Upper lobe of left lung (tissue), 4 donors: ENCODE results near the gene LRCOL1.

Experiments used
- POLR2A ChIP-seq, 4 donors: fragments of 450-650 bp; IDR thresholded peaks; one replicate each; pipeline ENCODE4 v1.5.1; 2016 to 2017; ENCODE audit warnings: antibody characterized with exemption in 4 of 4, mild to moderate bottlenecking in 2 of 4
- TF ChIP-seq, protein P1 (sequence below), 6 experiments: fragments of 450-650 bp in 4 of 6; fragments of 200-600 bp in 2 of 6; sonication (generic) in 2 of 6; IDR thresholded peaks; one replicate each; pipeline ENCODE4 v1.5.1; 2016 to 2019; ENCODE audit warnings: antibody characterized with exemption in 6 of 6

DNA sequence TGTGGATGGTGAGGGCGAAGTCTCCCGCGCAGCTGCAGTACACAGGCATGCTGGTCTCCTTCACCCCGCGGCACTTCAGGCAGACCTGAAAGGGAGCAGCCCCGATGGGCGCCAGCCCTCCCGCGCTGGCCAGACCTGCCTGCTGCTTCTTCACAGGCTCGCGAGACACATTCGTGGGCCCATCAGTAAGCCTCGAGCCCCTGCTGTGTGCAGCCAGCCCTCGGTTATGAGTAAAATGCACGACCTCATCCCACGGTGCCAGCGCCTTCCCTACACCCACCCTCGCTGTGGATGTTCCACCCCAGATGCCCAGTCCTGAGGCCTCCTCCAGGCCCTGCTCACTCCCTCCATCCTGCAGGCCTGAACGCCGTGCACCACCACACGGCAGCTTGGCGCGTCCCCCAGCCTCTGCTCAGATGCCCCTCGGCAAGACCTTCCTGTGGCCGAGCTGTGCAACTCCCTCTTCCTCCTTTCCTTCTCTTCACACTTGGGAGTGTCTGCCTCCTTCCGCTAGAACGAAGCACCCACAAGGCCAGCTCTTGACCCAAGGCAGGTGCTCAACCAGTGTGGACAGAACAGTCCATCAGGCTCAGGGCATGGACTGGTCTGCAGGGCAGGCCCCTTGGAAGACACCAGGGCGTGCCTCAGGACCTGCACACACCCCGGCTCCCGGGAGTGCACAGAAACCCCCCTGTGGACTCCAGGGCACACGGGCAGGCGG, 14.7 kb upstream of the LRCOL1 start:
- TF ChIP-seq, protein P1, sequence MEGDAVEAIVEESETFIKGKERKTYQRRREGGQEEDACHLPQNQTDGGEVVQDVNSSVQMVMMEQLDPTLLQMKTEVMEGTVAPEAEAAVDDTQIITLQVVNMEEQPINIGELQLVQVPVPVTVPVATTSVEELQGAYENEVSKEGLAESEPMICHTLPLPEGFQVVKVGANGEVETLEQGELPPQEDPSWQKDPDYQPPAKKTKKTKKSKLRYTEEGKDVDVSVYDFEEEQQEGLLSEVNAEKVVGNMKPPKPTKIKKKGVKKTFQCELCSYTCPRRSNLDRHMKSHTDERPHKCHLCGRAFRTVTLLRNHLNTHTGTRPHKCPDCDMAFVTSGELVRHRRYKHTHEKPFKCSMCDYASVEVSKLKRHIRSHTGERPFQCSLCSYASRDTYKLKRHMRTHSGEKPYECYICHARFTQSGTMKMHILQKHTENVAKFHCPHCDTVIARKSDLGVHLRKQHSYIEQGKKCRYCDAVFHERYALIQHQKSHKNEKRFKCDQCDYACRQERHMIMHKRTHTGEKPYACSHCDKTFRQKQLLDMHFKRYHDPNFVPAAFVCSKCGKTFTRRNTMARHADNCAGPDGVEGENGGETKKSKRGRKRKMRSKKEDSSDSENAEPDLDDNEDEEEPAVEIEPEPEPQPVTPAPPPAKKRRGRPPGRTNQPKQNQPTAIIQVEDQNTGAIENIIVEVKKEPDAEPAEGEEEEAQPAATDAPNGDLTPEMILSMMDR (IDR thresholded peaks at IDR 0.05): no peak
- no peak for TF ChIP-seq POLR2A (IDR thresholded peaks at IDR 0.05)
